IPS DF 4.7 (cell line): Measurements from ENCODE around the gene SLC5A10.
"Not testable (repeated sequence)": the region's sequence is repeated elsewhere in the genome, so short reads cannot be mapped to it uniquely, and the experiment has no call there.

ENCODE experiments used
- DNase-seq: peaks from one replicate; pipeline ENCODE4 v3.0.0-alpha.2; 2013; ENCODE audit warnings: low spot score; ENCODE audit errors: extremely low read depth

SLC5A10 gene

GRCh38 chr17:19040350-19040749 is 88.4 kb downstream of the SLC5A10 start:
- not testable (repeated sequence) for DNase-seq

- not testable (repeated sequence) for DNase-seq
Observed at GRCh38 chr17:19041871-19042270, 89.9 kb downstream of the SLC5A10 start.

- DNase-seq: not testable (repeated sequence)
Observed at GRCh38 chr17:19042369-19042768, 90.4 kb downstream of the SLC5A10 start.

DNA sequence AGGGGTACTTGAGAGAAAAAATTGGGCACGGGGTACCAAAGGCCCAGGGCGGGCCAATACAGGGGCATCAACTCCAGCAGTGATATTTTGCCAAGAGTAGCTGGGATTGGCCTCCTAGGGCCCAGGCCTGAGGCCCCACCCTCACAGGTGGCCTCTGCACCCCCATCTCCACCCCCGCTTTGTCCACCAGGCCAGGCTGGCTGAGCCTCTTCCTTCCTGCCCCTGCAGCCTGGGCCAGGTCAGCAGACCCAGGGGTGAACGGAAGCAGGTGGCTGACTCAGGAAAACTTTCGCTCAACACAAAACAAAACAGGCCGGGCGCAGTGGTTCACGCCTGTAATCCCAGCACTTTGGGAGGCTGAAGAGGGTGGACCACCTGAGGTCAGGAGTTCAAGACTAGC is 91.1 kb downstream of the SLC5A10 start:
- not testable (repeated sequence) for DNase-seq

GRCh38 chr17:19044643-19045042 is 92.7 kb downstream of the SLC5A10 start:
- DNase-seq: not testable (repeated sequence)

DNA sequence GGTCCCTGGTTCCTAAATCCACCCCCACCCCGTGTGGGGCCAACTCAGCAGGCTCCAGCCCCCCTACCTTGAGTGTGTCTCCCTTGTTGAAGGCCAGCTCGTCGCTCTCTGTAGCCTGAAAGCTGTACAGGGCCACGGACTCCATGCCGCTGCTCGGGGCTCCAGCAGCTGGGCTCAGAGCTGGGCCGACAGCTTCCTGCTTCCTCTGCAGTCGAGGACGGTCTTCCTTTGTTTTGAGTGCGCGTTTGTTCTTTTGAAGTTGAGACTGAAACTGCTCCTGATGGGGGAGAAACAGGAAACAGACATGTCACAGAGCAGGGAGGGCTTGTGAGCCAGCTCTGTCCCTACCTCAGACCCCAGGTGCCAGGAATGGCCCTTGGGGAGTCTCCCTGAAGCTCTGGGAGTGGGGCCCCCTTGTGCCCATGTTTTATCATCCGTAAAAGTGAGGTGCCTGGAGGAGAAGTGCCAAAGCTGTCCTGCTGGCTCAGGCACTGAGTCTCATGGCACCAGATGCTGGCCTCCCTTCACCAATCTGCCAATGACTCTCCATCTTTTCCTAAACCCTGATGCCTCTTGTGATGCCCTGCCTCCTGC is 94.9 kb downstream of the SLC5A10 start, which contains the start of gene GRAP:
Gene GRAP (minus strand): TSS at position 176 of the 594 bp plus-strand sequence. CDS start 31 bp downstream, at position 145.
- not testable (repeated sequence) for DNase-seq

GRCh38 chr17:19047510-19047909 is 95.5 kb downstream of the SLC5A10 start:
- DNase-seq: not testable (repeated sequence)

DNA sequence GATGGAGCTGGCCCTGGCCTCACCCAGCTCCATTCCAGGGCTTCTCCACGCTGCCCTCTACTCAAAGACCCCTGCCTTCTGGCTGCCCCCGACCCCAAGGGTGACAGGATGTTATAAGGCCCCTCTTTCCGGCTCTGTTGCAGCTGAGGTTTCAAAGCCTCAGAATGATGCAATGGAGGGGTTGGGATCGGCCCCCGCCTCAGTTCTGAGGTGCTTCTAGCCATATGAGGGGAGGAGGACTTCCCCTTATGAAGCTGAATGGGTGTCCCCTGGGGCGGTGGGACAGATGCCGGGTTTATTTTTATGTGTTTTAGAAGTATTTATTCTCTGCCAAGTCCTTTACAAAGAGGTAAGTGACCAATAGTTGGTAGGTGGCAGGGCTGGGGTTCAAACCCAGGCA is 96.9 kb downstream of the SLC5A10 start:
- DNase-seq: not testable (repeated sequence)

GRCh38 chr17:19055447-19055846 is 103.5 kb downstream of the SLC5A10 start:
- DNase-seq: not testable (repeated sequence)

GRCh38 chr17:19062009-19062717 is 110.2 kb downstream of the SLC5A10 start:
- DNase-seq: not testable (repeated sequence)

- DNase-seq: not testable (repeated sequence)
Observed at GRCh38 chr17:19062718-19063325, 110.9 kb downstream of the SLC5A10 start.

DNA sequence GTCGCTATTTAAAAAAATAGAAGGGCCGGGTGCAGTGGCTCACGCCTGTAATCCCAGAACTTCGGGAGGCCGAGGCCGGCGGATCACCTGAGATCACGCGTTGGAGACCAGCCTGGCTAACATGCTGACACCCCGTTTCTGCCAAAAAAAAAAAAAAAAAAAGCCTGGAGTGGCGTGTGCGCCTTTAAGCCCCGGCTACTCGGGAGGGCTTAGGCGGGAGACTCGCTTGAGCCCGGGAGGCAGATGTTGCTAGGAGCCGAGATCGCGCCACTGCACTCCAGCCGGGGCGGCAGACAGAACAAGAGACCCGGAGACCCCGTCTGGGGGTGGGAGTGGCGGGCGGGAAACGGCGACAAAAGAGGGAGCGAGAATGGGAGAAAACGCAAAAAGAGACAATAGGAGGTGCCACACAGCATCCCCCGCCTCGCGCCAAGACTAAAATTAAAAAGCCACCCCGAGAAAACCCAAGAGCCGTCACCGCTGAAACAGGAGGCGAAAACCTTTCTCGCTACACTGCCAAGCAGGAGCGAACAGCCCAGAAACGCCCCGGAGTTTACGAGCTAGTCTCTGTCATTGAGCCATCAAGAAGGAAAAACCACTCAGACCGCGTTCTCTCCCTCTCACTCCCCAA is 111.5 kb downstream of the SLC5A10 start:
- not testable (repeated sequence) for DNase-seq

- not testable (repeated sequence) for DNase-seq
Observed at GRCh38 chr17:19064378-19064777, 112.4 kb downstream of the SLC5A10 start.

DNA sequence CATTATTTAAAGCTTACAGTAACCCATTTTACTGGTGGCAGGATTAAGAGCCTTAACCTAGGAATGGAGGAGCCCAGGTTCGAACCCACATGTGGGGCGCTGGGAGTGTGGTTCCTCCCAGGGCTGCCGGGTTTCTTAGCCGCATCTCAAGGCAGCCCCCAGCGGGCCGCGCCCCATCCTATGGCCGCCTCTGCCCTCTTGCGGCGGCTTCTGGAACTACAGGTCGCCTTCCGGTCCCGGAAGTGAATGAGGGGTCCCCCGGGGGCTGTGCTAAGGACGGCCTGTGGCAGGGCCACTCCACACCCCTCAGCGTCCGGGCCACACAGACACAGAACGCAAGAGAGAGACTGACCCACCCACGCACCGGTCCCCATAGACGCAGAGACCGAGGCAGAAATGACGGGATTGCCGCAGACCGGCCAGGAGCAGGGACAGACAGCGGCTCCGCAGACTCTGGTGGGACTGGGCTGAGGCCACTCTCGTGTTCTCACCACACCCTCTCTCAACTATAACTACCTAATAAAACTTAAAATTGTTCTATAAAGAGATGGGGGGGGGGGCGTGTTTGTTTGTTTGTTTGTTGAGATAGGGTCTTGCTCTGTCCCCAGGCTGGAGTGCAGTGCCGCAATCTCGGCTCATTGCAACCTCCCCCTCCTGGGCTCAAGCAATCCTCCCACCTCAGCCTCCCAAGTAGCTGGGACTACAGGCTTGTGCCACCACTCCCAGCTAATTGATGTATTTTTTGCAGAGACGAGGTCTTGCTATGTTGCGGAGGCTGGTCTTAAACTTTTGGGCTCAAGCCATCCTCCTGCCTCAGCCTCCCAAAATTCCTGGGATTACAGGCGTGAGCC is 118.6 kb downstream of the SLC5A10 start:
- not testable (repeated sequence) for DNase-seq
